Measurements from ENCODE around the gene SMIM7.
"Not testable (repeated sequence)": the region's sequence is repeated elsewhere in the genome, so short reads cannot be mapped to it uniquely, and the experiment has no call there.

Gene SMIM7

GRCh38 chr19:16659832-16660708, at the start of gene SMIM7:
SMIM7 (minus strand) TSS chr19:16660144; CDS start chr19:16660110, 34 bp downstream.
- DNase-seq = peak; percentile 98

GRCh38 chr19:16703677-16704076, 43.7 kb upstream of the SMIM7 start:
- DNase-seq = no peak

GRCh38 chr19:16702123-16702522, 42.2 kb upstream of the SMIM7 start:
- DNase-seq = no peak

GRCh38 chr19:16698914-16699313, 39.0 kb upstream of the SMIM7 start:
- DNase-seq = peak; percentile 79

DNA sequence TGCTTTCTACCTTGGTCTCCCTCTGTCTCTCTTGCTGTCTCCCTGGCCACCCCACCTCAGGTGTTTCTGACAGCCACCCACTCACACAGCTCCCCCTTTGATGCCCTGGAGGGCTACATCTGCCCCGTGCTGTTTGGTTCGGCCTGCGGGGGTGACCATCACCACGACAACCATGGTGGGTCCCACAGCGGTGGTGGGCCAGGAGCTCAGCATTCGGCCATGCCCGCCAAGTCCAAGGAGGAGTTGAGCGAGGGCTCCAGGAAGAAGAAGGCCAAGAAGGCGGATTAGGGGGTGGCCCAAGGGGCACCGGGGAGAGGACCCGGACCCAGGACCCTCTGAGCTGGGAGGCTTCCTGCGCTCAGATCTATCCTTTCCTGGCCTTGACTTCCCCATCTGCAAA, 28.1 kb upstream of the SMIM7 start:
- no peak for DNase-seq

GRCh38 chr19:16684216-16684615, 24.3 kb upstream of the SMIM7 start:
- no peak for DNase-seq

DNA sequence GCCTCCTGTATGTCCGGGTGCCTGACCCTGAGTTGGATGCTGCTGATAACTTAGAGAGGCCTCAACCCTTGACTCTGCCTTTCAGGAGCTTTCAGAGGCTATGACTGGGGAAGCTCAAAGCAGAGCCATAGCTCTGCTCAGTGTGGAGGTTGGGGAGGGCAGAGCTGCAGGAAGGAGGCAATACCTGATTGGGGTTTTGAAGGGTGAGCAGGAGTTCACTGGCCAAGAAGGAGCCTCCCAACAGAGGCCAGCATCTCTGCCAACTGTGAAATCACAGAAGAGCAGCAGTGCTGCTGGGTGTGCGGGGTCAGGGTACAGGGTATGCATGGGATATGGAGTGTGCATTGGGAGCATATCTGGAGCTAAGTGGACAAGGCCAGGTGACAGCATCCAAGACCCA, 22.6 kb upstream of the SMIM7 start:
- DNase-seq = no peak

- no peak for DNase-seq
These were observed 19.9 kb upstream of the SMIM7 start for GRCh38 chr19:16679811-16680210.

- DNase-seq = no peak
These were observed 18.6 kb upstream of the SMIM7 start for GRCh38 chr19:16678498-16678897.

- no peak for DNase-seq
These were observed 17.1 kb upstream of the SMIM7 start for GRCh38 chr19:16677055-16677454.

DNA sequence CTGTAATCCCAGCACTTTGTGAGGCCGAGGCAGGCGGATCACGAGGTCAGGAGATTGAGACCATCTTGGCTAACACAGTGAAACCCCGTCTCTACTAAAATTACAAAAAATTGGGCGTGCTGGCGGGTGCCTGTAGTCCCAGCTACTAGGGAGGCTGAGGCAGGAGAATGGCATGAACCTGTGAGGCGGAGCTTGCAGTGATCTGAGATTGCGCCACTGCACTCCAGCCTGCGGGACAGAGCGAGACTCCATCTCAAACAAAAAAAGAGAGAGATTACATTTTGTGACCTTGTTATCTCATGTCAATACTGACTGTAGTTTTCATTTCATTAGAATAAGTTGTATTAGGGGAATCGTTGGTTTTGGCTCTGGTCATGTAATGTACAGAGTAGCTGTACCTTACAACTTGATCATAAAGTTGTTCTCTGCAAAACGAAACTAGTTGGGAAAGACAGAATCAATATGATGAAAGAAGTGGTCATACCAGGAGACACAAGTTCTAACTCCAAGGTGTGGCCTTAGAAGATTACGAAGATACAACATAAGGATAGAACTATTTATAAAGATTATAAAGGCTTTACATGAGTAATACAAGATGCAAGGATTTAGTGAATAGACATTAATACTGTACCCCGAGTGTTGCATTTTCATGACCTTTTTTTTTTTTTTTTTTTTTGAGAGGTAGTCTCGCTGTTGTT, 16.3 kb upstream of the SMIM7 start:
- DNase-seq = no peak

DNA sequence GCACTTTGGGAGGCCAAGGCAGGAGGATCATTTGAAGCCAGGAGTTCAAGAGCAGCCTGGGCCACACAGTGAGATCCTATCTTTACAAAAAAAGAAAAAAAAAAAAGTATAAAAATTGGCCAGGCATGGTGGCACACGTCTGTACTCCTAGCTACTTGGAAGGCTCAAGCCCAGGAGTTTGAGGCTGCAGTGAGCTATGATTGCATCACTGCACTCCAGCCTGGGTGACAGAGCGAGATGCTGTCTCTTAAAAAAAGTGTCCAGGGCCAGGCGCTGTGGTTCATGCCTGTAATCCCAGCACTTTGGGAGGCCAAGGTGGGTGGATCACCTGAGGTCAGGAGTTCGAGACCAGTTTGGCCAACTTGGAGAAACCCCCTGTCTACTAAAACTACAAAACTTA, 13.9 kb upstream of the SMIM7 start:
- DNase-seq = not testable (repeated sequence)

DNA sequence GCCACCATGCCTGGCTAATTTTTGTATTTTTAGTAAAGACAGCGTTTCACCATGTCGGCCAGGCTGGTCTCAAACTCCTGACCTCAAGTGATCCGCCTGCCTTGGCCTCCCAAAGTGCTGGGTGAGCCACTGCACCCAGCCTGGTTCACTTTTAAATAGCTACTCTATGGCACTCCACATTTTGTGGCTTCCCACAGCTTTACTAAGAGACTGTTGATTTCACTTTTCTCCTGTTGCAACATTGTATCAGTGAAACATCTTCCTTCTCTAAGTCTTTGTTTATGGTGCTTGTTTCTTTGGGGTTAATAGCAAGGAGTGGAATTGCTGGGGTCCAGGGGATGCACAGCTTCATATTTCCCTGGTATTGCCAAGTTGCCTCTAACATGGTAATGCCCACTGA, 13.3 kb upstream of the SMIM7 start:
- DNase-seq = no peak

DNA sequence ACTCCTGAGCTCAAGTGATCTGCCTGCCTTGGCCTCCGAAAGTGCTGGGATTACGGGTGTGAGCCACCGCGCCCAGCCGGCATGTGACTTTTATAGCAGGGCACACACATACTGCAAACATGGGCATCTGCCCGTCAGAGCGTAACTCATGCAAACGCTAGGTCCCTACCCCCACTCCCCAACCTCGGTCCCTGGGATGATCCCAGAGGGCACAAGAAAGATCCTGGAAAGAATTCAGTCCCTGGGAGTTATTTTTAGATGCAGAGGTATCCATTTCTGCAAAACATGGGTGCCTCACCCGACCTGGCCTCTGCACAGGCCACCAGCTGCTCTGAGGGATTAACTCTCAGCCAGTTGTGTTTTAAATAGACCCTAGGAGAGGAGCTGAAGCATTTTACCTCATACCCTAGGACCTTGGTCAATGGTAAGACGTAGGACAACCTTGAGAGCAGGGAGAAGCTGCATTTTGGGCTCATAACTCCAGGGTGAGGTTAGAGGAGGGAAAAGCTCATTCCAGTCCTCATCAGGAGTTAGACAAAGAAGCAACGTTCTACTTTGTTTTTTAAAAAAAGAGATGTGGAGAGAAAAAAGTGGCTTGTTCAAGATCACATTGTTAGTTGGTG, 11.8 kb upstream of the SMIM7 start:
- no peak for DNase-seq

DNA sequence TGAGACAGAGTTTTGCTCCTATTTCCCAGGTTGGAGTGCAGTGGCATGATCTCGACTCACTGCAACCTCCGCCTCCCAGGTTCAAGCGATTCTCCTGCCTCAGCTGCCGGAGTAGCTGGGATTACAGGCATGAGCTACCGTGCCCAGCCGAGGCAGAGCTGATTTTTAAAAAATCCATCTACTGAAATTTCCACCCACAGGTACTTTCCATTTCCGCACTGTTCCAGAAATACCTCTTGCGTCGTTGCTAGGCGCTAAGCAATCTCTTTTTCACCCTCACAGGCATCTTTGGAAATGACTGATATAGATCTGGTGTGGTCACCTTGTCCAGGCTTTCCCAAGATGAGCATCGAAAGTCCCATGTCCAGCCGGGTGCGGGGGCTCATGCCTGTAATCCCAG, 10.3 kb upstream of the SMIM7 start:
- DNase-seq = no peak

- DNase-seq = not testable (repeated sequence)
These were observed 8.8 kb upstream of the SMIM7 start for GRCh38 chr19:16668702-16669101.

GRCh38 chr19:16668176-16668575, 8.2 kb upstream of the SMIM7 start:
- no peak for DNase-seq

GRCh38 chr19:16661480-16662034, 1.6 kb upstream of the SMIM7 start:
- DNase-seq = peak; percentile 23

- DNase-seq = peak; percentile 26
These were observed 977 bp upstream of the SMIM7 start, which contains the start of gene TMEM38A for GRCh38 chr19:16660763-16661479. TMEM38A (plus strand) TSS chr19:16661139; CDS start chr19:16661218, 79 bp downstream.

DNA sequence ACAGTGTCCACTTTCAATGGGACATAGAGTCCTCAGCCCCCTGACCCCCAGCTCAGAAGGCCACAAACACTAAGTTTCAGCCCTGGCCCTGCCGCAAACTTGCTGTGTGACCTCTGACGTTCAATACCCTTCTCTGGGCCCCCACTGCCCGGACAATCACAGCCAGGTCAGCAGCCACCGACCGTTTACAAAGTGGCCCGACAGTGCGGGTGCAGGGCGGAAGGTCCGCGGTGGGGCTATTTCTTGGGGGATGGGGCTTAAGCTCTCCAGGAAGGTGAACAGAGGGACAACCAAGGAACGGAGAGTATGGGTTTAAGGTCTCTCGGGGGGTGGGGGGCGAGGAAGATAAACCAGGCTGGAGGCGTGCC, 496 bp downstream of the SMIM7 start:
- DNase-seq = no peak

DNA sequence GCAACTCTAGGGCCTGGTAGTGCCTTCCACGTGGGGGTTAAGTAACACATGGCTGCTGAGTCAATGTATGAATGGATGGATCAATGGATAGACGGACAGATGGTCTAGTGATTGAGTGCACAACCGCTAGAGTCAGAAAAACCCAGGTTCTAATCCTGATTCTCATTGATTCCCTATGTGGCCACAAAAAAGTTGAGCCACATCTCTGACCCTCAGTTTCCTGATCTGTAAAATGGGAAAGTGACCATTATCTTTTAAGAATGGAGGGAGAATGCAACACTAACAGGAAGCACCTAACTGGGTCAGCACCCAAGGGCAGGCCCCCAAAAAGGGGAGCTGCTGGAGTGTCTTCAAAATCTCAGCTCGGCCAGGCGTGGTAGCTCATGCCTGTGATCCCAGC, 2.6 kb downstream of the SMIM7 start:
- DNase-seq = no peak

DNA sequence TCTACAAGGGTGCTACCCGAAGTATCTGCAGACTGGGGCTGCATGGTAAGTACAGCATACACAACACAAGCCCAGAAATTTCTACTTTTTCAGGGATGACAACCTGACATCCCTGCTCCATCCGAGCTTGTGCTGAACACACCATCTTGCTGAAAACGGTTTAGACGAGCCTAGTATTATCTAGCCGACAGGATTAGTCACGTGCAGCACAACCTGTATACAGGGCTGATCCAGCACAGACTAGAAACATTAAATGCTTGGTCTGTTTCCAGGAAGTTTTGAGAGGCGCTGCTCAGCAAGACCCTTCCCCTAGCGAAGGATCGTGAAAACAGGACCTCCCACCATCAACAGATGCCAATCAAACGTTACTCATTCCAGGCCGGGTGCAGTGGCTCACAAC, 4.2 kb downstream of the SMIM7 start:
- no peak for DNase-seq

DNA sequence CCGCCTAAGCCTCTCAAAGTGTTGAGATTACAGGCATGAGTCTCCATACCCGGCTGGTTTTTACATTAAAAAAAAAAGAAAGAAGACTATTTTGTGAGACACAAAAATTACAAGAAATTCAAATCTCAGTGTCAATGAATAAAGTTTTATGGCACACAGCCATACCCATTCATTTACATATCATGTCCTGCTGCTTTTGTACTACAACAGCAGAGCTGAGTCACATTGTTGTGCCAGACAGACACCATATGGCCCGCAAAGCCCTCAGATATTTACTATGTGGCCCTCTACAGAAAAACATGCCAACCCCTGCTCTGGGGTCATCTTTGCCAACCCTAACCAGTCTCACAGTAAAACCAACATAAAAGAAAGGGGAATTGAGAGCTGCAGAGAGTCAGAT, 5.3 kb downstream of the SMIM7 start:
- DNase-seq = peak; percentile 13
